ENCODE results near the gene SLC22A23. TPM values are rescaled to one million over a fixed set of nuclear protein-coding genes. Genes with fewer than 3 reads are reported as not detected.

Gene SLC22A23
- total RNA-seq, 1 donor from 2014 or later, result 19.2 TPM

DNA sequence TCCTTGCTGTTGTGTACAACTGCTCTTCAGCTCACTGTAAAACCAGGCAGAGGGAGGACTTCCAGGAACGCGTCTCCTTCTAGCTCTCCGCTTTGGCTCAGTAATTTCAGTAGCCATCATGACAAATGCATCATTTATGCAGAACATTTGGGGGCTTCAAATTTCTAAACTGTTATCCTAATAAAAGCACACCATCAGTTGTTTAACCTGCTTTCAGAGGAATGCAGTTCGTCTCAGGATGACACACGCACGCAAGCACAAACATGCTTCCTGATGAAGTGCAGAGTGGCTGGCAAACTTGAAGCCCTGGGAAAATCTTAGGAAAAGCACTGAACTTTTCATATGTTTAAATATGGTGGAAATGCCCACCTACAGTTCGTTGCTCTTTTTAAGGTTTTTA is 24.4 kb downstream of the SLC22A23 start:
- no peak for ATAC-seq
- TF ChIP-seq, protein P1, sequence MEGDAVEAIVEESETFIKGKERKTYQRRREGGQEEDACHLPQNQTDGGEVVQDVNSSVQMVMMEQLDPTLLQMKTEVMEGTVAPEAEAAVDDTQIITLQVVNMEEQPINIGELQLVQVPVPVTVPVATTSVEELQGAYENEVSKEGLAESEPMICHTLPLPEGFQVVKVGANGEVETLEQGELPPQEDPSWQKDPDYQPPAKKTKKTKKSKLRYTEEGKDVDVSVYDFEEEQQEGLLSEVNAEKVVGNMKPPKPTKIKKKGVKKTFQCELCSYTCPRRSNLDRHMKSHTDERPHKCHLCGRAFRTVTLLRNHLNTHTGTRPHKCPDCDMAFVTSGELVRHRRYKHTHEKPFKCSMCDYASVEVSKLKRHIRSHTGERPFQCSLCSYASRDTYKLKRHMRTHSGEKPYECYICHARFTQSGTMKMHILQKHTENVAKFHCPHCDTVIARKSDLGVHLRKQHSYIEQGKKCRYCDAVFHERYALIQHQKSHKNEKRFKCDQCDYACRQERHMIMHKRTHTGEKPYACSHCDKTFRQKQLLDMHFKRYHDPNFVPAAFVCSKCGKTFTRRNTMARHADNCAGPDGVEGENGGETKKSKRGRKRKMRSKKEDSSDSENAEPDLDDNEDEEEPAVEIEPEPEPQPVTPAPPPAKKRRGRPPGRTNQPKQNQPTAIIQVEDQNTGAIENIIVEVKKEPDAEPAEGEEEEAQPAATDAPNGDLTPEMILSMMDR (IDR thresholded peaks at IDR 0.05), result no peak
- Histone ChIP-seq H3K9me3 (no peaks in the 10 kb centered on the region), H3K36me3 (no peaks in the 10 kb centered on the region), H3K4me3 (no peak overlapping the region), H3K27ac (no peak overlapping the region), H3K4me1 (no peaks in the 10 kb centered on the region), H3K27me3 (no peaks in the 10 kb centered on the region)
- intact Hi-C loops (cut with DNase I), result no loop called here
- no peak for DNase-seq

- no peak overlapping the region for H3K4me3 ChIP-seq
- no peaks in the 10 kb centered on the region for H3K27me3 ChIP-seq
- no peak overlapping the region for H3K27ac ChIP-seq
- ATAC-seq (no peak), DNase-seq (no peak)
- H3K4me1 ChIP-seq, result no peaks in the 10 kb centered on the region
- intact Hi-C loops (cut with DNase I), result no loop called here
- H3K9me3 ChIP-seq, result no peaks in the 10 kb centered on the region
- no peaks in the 10 kb centered on the region for H3K36me3 ChIP-seq
- TF ChIP-seq, protein P1 (IDR thresholded peaks at IDR 0.05), result no peak
Observed at GRCh38 chr6:3431994-3432393, 24.9 kb downstream of the SLC22A23 start.

DNA sequence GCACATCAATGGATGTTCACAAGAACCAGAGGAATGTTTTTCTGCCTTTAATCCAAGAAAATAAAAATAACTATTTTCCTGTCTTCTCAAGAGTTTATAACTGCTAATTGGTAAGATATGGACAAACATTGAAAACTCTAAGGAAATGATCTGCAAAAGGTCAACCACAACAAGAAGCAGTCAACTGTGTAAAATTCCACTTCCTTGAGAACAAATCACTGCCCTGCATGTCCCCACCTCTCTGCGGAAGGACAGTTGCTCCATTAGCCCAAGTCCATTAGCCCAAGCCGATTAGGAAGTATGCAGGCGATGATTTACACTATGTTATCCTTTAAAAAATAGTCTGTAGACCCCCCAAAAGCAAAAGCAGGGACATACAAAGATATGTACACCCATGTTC is 27.6 kb downstream of the SLC22A23 start:
- Histone ChIP-seq H3K36me3 (no peaks in the 10 kb centered on the region), H3K27ac (no peak overlapping the region), H3K9me3 (no peaks in the 10 kb centered on the region), H3K4me1 (no peaks in the 10 kb centered on the region), H3K27me3 (no peaks in the 10 kb centered on the region), H3K4me3 (no peak overlapping the region)
- DNase-seq, result no peak
- intact Hi-C loops (cut with DNase I), result no loop called here
- TF ChIP-seq, protein P1 (IDR thresholded peaks at IDR 0.05), result no peak
- no peak for ATAC-seq

DNA sequence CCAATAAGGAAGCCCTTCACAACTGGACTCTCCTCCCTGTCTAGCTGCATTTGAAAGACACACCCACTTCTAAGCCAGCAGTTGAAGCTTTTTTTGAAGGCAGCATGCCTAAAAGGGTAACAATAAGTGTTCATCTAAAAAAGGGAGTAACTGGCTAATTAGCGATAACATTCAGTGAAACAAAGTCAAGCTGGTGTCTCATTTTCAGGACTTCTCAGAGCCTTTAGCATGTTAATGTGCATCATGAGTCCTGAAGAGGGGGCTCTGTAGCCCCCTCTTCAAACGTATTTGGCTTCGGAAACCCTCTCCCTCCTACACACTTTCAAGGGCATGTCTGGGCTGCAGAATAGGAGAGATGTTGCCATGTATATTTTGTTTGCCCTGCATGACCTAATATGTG is 28.1 kb downstream of the SLC22A23 start:
- H3K9me3 ChIP-seq, result no peaks in the 10 kb centered on the region
- intact Hi-C loops (cut with DNase I), result no loop called here

DNA sequence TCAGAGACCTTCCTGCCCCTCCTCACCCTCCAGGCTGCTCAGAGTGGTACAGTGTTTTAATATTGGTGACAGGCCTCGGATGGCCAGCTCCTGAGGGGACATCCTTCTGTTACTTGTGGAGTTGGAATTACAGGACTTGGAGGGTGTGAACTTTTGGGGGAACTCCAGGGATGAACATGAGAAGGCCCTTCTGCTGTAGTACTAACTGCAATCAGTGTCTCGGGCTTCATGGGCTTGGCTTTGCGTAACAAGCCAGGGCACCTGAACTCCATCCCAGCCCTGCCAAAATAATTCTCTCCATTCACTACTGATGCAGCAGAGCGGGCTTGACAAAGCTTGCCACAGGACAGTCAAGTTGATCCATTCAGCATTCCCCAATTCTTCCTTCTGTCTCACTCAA is 28.6 kb downstream of the SLC22A23 start:
- Histone ChIP-seq H3K4me1 (no peaks in the 10 kb centered on the region), H3K4me3 (no peak overlapping the region), H3K36me3 (no peaks in the 10 kb centered on the region), H3K27me3 (no peaks in the 10 kb centered on the region), H3K9me3 (no peaks in the 10 kb centered on the region), H3K27ac (no peak overlapping the region)
- no peak for ATAC-seq
- TF ChIP-seq, protein P1 (IDR thresholded peaks at IDR 0.05), result no peak
- intact Hi-C loops (cut with DNase I), result no loop called here
- no peak for DNase-seq

More for the DNA sequence above, 28.1 kb downstream of the SLC22A23 start:
- no peak overlapping the region for H3K4me3 ChIP-seq
- H3K4me1 ChIP-seq, result no peaks in the 10 kb centered on the region
- no peaks in the 10 kb centered on the region for H3K36me3 ChIP-seq
- TF ChIP-seq, protein P1 (IDR thresholded peaks at IDR 0.05), result no peak
- H3K27me3 ChIP-seq, result no peaks in the 10 kb centered on the region
- no peak for DNase-seq
- no peak for ATAC-seq
- H3K27ac ChIP-seq, result no peak overlapping the region

DNA sequence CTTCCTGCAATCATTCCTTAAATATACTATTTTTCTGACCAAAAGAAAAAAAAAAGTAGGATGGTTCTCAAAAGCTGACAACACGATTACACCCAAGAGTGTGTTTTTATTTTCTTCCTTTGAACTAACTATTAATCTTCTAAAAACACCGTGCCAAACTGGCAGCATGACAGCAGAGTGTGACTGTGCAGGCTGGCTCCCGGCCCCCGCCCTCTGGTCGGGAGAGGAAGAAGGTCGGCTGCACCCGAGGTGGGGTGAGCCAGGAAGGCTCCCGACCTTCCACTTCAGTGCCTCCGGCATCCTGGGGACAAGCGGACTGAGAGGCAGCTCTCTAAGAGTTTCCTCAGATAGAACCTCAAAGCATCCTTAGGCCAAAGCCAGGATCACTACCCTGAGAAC is 29.2 kb downstream of the SLC22A23 start:
- Histone ChIP-seq H3K36me3 (no peaks in the 10 kb centered on the region), H3K4me3 (no peak overlapping the region), H3K27ac (no peak overlapping the region), H3K4me1 (no peaks in the 10 kb centered on the region), H3K27me3 (no peaks in the 10 kb centered on the region), H3K9me3 (no peaks in the 10 kb centered on the region)
- intact Hi-C loops (cut with DNase I), result no loop called here
- TF ChIP-seq, protein P1 (IDR thresholded peaks at IDR 0.05), result no peak
- DNase-seq (no peak), ATAC-seq (peak; percentile 53)
